ENCODE results near the gene MCF2L.

MCF2L gene

DNA sequence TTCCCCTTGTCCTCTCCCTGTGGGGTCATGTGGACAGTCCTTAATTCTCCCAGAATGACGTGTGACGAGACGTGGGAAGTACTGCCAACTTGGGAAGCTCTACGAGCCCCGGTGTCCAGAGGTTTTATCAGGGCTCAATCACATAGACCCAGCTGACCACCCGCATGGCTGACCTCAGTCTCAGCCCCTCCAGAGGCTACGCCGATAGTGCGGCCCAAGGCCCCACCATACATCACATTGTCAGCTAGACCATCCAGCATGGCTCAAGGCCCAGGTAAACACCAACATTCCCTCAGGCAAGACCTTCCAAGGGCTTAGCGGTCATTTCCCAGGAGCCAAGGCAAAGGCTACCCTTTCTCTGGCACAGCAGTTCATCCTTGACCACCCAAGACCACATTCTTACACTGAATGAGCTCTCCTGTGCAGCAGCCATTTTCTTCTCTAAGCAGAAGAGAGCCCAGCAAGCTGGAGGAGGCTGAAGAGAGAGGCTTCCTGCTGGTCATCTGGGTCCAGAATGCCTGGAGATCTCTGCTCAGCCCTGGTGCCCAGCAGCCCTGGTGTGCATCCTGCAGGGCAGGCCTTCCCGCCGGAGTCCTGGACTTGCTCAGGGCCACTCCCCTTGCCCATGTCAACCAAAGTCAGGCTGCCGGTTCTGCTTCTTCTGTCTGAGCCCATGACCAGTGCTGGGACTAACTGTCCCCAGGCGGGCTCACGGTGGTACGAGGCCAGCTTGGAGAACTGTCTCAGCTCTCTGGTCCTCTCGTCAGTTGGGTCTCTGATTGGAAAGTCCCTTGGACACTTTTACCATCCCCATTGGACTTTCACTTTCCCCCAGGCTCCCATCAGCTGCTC is 145.7 kb downstream of the MCF2L start:
- DNase-seq (ENCODE audit: low read depth in 2 of 2), result no peak

DNA sequence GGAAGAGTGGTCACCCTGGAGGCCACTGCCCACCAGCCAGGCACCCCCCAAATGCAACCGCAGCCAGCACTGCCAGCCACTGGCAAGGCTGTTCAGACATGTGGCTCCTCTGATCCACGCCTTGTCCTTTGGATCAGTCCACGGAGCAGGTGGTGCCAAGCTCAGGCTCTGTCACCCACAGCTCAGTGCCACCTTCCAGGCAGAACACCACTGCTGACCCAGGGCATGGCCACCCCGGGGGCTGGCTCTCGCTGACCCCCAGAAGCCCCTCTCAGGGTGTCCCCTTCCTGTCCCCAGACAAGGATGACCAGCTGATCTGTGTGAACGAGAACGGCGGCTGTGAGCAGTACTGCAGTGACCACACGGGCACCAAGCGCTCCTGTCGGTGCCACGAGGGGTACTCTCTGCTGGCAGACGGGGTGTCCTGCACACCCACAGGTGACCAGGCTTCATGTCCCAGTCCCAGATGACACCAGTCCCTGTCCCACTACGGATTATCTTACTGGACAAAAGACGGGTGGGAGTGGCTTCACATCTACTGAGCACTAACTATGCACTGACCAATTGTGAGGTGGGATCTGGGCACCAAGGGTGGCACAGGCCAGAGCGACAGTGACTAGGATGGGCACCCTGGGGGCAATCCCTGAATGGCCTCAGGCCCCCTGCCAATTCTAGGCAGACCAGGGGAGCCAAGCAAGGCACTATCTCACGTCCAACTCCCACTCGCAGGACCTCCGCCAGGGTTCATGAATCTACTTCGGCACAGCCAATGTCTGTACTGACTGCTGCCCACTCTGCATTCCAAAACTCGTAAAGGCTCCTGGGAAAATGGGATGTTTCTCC is 146.6 kb downstream of the MCF2L start:
- DNase-seq (ENCODE audit: low read depth in 2 of 2), result no peak

DNA sequence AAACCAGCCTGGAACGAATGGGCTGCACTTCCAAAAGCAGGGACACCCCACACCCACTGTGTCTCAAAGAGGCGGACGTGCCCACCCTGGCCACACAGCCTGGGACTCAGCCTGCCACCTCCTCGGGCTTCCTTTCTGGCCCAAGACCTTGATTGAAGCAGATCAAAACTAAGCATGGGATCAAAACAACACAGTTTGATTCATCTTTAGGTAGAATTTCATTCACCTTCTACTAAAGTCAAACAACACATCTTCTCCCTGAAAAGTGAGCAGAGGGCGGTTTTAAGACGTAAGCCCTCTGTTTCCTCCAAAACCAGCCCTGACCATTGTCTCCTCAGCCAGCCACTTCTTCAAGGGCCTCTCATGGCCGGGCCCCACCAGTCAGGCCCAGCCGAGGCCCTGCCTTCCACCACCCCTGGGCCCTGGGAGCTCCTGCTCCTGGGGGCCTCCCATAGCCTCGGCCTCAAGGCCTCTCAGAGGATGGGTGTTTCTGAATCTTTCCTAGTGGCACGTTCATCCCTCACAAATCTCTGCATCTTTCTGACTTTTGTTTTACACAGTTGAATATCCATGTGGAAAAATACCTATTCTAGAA is 147.3 kb downstream of the MCF2L start:
- no peak for DNase-seq (ENCODE audit: low read depth in 2 of 2)

DNA sequence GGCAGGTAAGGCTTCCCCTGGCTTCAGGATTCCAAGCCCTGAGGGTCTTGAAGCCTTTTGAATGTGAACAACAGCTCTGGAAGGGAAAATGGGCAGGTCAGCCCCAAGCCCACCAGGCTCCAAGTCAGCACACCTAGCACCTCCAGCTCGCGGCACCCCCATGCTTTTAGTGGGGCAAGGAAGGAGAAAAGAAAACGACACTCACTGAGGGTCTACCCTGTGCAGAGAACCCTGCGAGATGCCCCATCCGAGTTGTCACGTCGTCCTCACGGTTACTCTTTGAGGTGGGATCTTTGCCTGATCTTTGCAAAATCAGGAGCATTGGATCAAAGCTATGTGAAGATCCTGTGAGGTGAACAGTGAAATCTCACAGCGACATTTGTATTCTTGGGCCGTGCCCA is 147.9 kb downstream of the MCF2L start:
- no peak for DNase-seq (ENCODE audit: low read depth in 2 of 2)

DNA sequence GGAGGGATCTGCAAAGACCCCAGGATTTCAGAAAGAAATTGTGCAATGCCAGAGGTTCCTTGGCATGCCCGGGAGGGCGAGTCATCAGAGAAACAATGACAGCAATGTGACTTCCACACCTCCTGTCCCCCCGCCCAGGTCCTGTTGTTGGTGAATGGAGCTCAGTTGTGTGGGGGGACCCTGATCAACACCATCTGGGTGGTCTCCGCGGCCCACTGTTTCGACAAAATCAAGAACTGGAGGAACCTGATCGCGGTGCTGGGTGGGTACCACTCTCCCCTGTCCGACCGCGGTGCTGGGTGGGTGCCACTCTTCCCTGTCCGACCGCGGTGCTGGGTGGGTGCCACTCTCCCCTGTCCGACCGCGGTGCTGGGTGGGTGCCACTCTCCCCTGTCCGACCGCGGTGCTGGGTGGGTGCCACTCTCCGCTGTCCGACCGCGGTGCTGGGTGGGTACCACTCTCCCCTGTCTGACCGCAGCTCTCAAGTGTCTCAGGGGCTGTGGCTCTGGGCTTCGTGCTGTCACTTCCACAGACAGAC is 148.4 kb downstream of the MCF2L start:
- no peak for DNase-seq (ENCODE audit: low read depth in 2 of 2)

DNA sequence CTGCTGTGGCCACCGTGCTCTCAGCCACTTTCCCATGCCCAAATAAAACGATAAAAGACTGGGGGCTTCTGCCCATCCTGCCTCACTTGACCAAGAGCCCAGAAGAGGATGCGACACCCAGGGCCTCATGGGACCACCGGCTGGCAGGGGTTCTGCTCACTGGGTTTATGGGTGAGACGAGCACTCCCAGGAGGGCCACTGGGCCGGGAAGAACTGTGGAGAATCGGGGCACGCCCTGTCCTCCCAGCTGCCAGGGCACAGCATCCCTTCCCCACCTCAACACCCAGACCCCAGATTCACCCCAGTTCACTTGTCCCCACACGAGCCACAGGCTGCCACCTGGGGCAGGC is 148.9 kb downstream of the MCF2L start:
- no peak for DNase-seq (ENCODE audit: low read depth in 2 of 2)

DNA sequence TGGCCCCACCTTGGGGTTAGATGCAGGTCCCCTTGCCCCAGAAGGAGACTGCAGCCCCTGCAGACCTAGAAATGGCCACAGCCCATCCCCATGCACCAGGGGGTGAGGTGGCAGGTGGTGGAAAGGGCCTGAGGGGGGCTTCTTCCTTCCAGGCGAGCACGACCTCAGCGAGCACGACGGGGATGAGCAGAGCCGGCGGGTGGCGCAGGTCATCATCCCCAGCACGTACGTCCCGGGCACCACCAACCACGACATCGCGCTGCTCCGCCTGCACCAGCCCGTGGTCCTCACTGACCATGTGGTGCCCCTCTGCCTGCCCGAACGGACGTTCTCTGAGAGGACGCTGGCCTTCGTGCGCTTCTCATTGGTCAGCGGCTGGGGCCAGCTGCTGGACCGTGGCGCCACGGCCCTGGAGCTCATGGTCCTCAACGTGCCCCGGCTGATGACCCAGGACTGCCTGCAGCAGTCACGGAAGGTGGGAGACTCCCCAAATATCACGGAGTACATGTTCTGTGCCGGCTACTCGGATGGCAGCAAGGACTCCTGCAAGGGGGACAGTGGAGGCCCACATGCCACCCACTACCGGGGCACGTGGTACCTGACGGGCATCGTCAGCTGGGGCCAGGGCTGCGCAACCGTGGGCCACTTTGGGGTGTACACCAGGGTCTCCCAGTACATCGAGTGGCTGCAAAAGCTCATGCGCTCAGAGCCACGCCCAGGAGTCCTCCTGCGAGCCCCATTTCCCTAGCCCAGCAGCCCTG is 149.4 kb downstream of the MCF2L start:
- no peak for DNase-seq (ENCODE audit: low read depth in 2 of 2)

DNA sequence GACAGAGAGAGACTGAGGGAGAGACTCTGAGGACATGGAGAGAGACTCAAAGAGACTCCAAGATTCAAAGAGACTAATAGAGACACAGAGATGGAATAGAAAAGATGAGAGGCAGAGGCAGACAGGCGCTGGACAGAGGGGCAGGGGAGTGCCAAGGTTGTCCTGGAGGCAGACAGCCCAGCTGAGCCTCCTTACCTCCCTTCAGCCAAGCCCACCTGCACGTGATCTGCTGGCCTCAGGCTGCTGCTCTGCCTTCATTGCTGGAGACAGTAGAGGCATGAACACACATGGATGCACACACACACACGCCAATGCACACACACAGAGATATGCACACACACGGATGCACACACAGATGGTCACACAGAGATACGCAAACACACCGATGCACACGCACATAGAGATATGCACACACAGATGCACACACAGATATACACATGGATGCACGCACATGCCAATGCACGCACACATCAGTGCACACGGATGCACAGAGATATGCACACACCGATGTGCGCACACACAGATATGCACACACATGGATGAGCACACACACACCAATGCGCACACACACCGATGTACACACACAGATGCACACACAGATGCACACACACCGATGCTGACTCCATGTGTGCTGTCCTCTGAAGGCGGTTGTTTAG is 150.3 kb downstream of the MCF2L start:
- DNase-seq (ENCODE audit: low read depth in 2 of 2), result no peak

DNA sequence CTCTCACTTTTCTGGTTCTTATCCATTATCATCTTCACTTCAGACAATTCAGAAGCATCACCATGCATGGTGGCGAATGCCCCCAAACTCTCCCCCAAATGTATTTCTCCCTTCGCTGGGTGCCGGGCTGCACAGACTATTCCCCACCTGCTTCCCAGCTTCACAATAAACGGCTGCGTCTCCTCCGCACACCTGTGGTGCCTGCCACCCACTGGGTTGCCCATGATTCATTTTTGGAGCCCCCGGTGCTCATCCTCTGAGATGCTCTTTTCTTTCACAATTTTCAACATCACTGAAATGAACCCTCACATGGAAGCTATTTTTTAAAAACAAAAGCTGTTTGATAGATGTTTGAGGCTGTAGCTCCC is 150.8 kb downstream of the MCF2L start:
- DNase-seq (ENCODE audit: low read depth in 2 of 2), result no peak

DNA sequence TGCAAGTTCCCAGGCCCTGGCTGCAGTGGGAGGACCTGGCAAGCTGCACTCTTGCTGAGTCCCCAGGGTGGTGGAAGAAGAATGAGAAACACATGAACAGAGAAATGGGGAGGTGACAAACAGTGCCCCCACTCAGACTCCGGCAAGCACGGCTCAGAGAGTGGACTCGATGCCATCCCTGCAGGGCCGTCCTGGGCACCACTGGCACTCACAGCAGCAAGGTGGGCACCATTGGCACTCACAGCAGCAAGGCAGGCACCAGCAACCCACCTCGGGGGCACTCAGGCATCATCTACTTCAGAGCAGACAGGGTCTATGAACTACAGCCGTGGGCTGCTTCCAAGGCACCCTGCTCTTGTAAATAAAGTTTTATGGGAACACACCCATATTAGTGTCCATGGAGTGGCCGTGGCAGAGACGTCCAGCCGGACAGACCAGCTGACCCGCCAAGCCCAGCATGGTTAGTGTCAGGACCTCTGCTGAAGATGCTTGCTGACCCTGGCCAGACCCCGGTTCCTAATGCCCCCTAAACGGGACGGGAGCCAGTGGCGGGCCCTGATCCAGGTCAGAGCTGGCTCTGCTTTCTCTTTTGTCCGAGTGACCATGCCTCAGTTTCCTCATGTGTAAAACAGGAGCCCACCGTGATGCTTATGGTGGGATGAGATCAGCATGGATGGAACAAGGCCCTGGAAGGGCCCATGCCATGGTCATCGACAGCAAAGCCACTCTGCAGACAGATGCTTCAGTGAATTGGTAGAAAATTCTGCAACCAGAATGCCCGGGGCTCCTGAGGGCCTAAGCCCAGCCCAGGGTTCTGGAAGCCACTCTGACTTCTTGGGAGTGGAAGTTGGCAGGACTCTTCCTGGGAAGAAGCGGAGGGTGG is 151.5 kb downstream of the MCF2L start:
- DNase-seq (ENCODE audit: low read depth in 2 of 2), result no peak

DNA sequence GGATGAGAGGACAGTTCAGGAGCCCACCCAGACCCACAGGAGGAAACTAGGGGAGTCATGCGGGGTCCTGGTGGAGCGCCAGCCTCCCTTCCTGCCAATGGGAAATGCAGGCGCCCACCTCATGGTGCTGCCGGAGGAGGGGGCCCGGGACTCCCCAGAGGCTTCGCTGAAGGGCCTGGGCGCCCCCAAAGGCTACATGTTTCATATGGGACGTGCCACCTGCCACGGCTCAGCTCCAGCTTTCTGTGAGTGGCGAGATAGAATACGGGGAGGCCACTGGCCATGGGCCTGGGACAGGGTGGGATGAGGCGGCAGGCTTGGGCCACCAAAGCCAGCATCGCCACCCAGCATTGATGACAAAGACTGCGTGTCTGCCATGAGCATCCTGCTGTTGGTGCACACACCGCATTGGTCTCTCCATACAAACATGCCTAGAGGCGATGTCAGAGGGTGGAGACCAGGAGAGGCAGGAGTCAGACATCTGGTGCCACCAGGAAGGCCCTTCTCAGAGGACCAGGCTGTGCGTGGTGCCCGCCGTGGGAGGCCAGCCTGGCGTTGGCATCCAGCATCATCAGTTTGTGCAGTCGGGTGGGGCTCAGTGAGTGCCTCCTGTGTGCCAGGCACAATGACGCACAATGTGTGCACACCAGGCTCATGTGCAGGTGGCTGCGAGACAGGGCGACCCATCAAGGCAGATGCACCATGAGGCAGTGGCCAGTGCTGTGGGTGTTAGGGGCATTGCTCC is 152.3 kb downstream of the MCF2L start:
- no peak for DNase-seq (ENCODE audit: low read depth in 2 of 2)

DNA sequence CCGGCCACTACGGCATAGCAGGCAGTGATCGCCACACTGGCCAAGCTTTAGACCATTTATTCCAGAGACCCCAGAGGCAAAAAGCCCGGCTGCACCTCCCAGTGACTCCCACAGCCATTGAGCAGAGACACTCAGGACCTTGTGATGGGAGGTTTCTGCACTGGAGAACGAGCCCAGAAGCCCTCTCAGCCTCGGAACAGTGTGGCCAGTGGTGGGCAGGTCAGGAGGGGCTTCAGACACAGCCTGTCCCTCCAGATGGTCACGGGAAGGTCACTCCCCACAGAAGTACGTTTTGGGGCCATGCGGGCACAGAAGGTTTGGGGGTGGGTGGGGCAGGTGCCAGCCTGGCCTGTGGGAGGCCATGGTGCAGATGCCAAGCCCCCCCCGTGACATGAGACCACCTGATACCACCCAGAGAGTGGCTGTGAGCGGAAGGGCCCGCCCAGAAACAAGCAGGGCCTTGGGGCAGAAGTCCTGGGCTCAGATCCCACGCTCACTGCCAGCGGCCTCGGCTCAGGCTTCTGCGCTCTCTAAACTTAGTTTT is 153.0 kb downstream of the MCF2L start:
- DNase-seq (ENCODE audit: low read depth in 2 of 2), result no peak

DNA sequence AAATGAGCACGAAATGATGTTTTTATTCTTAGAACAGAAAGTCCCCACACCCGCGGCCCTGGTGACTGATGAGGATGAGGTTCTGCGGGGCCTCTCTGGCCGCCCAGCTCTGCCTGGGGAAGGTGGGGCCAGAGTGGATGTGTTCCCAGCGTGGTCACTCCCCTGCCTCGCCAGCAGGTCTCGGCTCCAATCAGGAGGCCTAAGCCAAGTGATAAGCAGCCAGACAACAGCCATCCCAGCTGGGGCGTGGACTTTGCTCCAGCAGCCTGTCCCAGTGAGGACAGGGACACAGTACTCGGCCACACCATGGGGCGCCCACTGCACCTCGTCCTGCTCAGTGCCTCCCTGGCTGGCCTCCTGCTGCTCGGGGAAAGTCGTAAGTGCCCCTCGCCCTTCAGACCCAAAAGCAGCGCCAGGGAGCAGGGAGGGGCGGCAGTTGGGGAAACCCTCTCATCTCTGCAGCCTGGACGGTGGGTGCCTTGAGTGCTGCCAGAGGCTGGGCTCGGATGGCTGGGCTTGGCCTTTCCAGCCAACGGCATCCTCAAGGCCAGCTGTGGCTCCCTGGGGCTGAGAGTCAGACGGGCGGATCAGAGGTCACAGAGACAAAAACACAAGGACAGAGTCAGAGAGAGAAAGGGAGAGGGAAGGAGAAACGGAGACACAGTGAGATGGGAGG is 153.7 kb downstream of the MCF2L start, which contains the start of gene F10:
F10 (plus strand) TSS at position 250 of the 676 bp plus-strand sequence; CDS start at position 307, 57 bp downstream.
- no peak for DNase-seq (ENCODE audit: low read depth in 2 of 2)

DNA sequence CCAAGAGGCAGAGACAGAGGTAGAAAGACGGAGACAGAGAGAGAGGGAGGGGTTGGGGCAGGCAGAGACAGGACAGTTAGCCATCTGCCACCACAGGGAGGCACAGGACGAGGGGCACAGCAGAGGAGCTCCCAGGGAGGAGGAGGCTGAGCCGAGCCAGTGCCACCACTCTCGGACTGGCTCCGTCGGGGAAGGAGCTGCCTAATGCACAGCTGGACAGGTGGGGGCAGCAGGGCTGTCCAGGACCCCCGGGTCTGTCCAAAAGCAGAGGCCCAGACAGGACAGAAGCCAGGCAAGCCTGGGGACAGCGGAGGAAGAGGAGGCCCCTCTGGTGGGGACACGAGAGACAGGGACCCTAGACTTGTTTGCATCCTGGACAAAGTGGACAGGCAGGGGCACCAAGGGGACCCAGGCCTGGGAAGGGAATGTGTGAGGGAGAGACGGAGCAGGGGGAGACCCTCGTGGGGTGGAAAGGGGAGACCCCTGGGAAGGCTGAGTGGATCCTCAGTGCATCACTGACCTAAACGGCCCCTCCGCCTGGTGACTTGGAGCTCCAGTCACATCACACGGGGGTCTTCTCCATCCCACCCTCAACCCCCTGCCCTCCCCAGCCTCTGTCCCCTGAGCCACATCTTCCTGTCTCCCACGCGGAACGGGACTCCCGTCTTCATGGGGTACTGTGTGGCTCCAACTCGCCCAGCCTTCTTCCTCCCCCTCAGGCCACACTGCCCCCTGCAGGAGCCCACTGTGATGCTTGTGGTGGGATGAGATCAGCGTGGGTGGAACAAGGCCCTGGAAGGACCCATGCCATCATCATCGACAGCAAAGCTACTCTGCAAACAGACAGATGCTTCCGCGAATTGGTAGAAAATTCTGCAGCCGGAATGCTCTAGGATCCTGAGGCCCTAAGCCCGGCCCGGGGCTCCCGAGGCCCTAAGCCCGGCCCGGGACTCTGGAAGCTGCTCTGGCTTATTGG is 154.5 kb downstream of the MCF2L start:
- no peak for DNase-seq (ENCODE audit: low read depth in 2 of 2)

DNA sequence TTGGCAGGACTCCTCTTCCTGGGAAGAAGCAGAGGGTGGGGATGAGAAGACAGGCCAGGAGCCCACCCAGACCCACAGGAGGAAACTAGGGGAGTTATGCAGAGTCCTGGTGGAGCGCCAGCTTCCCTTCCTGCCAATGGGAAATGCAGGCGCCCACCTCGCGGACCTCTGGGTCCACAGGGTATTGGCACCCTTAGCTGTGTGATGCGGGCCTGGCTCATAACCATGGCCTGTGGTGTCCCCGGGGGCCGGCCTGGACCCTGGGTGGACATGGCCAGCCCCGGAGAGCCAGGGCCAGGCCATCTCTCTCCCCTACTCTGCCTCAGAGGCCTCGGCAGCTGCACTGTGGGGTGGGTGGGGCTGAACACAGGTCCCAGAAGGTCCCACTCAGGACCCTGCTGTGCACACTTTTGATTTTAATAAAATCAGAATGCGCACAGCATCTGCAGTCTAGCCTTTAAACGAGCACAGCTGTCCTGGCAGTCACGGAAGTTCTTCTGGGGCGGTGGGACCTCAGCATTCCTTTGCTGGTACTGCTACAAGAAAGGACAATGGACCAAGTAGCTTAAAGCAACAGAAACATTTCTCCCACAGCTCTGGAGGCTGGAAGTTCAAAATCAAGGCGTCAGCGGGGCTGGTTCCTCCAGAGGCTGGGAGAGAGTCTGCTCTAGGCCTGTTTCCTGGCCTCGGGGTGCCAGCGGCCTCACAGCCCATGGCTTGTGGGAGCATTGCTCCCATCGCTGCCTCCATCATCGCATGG is 155.4 kb downstream of the MCF2L start:
- no peak for DNase-seq (ENCODE audit: low read depth in 2 of 2)

DNA sequence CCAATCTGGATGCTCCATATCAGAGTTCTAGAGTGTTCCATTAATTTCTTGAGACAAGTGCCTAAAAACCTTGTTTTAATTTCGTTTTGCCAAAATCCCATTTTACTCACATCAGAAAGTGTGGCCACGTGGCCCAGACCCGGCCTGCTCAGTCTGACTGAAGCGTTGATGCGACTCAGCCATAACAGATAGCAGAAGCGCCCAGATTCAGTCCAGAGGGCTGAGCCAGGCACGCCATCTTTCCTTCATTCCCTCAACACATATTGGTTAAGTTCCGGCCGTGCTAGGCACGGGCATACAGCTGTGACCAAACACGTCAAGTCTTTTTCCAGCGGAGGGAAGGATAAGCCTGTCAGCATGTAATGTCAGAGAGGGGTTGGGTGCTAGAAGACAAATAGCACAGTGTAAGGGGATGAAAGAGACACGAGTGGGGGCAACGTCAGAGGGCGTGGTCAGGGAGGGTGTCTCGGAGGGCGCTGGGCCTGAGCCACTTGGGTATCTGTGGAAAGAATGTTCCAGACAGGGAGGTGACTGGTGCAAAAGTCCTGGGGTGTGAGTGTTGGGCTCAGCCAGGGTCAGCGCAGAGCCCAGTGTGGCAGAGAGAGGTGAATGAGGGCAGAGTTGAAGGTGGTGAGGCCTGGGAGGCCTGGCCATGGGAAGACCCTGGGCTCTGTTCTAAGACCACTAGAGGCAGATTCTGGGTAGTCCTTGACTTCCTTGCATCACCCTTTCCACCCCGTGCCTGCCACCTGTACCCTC is 156.7 kb downstream of the MCF2L start:
- no peak for DNase-seq (ENCODE audit: low read depth in 2 of 2)

All from activated CD4-positive, alpha-beta T cell treated with anti-CD3 and anti-CD28 coated beads for 24 hours (primary cell).